GM21576 (cell line): Measurements from ENCODE around the gene ASXL1.
"Not testable (repeated sequence)": the region's sequence is repeated elsewhere in the genome, so short reads cannot be mapped to it uniquely, and the experiment has no call there.

Source experiments
- ATAC-seq: cut with Tn5 transposase; IDR thresholded peaks from one replicate; pipeline ENCODE4 v1.9.1; 2021; ENCODE audit warnings: mild to moderate bottlenecking, moderate library complexity; ENCODE audit not compliant: unreplicated experiment

The ASXL1 gene

DNA sequence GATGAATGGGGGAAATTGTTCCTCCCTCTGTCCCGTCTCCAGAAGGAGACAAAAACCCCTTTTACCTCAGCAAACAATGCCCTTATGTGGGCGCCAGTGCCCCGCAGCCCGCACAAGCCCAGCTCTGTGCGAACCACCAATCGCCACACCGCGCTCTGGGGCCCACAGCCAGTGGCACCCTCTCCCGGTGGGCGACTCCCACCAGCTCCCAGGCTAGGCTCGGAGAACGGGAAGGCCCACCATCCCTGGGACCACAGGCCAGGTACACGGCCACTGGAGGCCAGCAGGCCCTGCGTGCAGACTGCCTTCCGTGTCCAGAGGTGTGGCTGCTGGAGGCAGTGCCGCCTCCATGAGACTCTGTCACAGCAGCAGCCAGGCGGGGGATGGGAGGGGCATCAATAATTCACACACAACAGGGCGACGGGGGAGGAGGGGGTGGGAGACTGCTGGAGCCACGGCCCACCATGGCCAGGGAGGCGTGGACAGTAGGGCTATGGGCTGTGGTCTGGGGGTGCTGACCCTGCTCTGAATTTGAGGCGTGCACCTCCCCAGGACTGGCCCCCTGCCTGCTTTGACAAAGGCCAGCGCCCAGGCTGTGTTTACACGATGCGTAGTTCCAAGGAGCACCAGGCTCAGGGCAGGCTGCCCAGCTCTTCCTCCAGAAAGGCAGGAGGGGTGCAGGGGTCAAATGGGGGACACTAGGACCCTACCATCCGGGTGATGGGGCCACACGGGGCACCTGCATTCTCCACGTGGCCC is 105.7 kb downstream of the ASXL1 start:
- no peak for ATAC-seq

DNA sequence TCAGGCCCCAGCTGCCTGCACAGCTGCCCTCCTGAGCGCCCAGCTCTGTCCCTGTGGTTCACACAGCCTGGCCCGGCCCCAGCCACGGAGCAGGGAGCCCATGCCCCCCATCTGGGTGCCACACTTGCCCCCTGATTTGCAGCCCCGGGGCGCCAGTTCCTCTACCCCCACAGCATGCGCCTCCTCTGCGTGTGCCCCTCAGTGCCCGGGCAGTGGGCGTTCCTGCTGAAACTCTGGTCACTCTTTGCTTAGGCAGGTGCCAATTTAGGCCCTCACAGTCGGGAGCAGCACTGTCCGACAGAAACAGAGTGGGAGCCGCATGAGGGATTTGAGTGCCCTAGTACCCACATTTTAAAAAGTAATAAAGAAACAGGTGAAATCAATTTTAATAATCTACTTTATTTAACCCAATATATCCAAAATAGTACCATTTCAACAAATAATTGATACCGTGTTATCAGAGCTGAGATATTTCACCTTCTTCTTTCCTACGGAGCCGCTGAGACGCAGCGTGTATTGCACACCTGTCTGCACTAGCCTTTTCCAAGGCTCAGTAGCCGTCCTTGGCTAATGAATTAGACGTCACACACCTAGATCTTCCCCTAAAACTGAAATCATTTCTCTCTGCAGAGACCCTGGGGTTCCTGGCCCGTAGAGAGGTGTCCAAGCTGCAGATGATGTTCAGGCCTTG is 106.4 kb downstream of the ASXL1 start:
- no peak for ATAC-seq

DNA sequence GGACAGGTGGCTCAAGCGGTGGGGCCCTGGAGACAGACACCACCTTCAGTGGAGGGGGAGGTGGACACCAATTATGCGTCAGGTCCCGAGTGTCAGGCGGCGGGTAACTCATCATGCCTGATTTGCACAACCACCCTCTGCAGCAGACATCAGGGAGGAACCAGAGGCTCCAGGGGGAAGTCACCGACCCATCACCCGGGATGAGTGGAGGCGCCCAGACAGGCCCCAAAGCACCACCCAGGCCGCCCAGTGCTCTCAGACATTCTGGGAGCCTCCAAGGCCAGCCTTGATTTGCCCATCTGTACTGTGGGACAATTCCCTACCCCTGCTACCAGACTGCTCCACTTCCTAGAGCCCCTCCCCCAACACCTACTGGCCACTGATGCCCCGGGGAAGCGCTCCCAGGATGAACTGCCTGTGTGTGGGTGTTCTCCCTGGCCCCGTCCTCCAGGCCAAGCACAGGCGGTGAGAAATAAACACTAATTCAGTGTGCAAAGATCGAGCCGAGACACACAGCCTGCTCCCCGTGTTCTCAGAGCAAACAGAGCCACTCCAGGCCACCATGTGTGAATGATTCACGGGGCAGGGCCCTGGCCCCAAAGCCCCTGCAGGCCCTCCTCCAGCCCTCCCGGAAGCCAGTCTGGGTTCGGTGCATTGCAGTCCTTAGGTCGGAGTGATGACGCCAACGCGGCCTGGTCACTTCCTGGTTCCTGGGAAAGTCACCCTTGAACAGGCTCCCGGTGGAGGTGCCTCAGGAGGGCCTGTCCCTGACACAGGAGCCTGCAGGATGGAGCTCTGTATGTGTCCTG is 107.2 kb downstream of the ASXL1 start:
- ATAC-seq = no peak

DNA sequence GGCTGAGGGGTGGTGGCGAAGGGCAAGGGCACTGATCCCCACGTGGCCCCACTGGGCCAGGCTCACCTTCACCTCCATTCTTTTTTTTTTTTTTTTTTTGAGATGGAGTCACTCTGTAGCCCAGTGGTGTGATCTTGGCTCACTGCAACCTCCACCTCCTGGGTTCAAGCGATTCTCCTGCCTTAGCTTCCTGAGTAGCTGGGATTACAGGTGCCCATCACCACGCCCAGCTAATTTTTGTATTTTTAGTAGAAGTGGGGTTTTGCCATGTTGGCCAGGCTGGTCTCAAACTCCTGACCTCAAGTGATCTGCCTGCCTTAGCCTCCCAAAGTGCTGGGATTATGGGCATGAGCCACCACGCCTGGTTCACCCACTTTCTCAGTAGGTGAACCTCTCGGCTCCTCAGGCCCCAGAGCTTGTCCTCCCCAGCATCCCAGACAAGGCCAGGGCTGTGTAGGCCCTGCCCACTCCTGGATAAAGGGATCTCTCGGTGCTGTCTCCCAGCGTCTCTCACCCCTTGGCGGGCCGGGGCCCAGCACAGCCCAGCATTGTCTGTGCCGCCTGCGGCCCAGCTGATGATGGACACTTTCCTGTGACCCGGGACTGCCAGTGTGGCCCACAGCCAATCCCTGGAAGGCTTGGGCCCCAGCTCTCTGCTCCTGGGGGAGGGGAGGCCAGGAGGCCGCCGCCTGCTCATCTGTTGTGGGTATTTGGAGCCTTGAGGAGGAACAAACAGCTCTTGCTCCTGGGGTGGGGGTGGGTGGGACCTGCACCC is 108.0 kb downstream of the ASXL1 start:
- ATAC-seq = not testable (repeated sequence)

DNA sequence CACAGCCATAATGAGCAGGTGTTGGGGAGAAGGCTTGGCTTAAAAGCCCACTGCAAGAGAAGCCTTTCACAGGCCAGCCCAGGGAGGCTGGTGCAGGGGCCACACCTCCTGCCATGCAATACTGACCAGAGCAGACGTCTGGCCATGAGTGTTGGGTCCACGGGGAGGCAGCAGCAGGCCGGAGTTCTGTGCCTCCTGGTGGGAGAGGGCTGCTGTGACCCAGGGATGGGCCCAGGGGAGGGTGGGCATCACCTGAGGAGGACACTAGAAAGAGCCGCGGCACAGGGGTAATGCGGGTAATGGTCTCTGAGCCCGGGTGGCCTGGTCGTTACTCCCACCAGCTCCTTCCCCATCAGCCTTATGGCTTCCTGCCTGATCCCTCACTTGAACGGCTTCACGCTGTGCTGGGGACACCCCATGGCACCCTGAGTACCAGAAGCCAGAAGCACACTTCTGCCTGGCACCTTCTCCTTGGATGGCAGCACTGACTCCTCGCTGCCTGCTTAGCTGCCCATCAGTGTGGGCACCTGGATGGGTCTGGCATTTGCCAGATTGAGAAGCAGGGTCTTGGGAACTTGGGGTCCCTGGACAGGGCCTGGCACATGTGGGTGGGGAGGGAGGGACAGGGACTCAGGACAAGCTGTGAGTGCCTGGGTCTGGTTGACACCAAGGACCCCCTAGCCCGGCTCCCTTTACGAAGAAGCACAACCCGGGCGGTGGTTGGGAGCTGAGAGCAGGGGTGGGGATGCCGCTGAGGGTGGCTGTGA is 108.8 kb downstream of the ASXL1 start:
- ATAC-seq = no peak

DNA sequence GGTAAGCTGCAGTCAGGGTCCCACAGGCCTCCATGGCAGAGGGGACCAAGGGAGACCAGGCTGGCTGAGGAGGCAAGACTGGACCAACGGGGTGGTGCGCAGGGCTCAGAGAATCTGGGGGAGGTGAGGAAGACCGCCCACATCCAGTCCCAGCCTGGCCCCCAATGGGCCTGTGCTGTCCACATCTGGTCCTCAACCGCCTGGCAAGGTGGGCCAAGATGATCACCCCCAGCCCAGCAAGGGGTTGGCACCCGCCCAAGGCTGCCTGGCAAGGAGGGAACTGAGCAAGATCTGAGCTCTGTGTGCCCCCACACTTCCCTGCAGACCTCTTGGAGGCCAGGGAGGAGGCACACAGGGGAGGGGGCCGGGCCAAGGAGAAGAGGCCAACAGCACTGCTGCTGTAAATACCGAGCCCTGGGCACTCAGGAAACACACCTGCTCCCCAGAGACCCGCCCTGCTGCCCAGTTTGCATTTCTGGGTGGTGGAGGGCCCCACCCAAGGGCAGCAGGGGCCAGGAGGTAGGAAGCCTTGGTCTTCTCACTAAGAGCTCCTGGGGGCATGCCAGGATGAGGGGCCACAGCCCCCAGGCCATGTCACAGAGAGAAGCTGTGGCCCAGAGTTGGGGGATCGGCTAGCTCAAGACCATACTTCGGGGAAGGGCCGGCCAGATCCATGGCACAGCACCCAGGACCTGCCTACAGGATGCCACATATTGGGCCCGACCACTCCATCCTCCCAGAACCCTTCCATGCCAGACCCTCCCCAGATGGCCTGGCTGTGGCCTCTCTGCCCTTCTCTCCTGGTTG is 109.6 kb downstream of the ASXL1 start:
- ATAC-seq = no peak

DNA sequence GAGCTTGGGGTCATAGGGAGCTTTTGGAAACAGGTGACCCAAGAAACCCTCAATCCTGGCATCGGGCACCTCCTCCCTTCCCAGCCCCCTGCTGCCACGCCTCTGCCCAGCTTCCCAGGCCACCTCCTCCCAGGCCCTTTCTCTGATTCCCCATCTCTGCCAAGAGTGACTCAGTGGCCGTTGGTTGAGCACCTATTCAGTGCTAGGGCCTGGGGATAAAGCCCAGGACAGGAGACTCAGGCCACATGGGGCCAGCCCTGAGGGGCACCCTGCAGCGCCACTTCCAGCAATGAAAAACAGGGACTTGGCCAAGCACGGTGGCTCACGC is 110.1 kb downstream of the ASXL1 start:
- ATAC-seq = no peak

DNA sequence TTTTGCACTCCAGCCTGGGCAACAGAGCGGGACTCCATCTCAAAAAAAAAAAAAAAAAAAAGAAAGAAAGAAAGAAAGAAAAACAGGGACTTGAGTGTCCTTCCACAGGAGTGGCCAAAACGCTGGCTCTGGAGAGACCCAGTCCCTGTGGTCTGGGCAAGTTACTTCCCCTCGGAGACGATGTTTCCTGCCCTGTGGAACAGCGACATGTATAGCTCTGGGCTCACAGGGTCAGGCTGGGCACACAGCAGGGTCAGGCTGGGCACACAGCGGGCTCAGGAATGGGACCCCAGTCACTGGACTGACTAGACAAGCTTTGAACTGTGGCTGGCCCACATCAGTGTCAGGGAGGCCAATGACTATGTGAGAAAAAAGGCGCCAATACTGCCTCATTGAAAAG is 110.7 kb downstream of the ASXL1 start:
- no peak for ATAC-seq

DNA sequence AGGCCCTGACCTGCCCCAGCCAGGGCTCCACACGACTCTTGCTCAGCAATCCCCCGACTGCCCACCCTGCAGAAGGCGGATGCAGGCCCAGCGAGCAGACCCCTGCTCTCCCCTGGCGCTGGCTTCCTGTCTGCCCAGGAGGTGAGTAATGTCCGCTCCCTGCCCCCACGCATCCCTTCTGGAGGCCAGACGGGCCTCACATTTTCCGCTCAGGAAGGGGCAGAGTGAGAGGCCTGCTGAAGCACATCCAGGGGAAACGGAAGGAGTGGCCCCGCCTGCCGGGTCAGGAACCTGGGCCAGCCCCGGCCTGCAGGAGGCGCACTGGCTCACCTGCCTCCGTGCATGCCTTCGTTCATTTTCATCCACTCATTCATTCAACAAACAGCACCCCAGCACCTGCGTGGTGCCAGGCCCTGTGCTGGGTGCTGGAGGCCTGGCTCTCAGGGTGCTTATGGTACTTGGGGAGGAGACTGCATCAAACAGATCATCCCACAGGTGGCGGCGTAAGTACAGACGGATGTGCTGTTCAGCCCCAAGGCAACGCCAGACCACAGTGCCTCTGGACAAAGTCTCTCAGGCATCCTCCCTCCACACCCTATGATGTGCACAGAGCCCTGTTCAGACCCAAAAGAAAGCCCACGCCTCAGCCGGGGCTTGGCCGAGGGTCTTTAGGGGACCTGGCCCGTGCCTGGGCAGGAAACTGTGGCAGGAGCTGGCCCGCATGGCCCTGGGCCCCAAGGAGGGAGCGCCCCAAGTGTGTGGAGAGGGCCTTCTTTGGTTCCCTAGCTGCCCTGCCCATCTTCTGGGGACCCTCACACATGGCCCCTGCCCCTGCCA is 112.1 kb downstream of the ASXL1 start:
- ATAC-seq = no peak

DNA sequence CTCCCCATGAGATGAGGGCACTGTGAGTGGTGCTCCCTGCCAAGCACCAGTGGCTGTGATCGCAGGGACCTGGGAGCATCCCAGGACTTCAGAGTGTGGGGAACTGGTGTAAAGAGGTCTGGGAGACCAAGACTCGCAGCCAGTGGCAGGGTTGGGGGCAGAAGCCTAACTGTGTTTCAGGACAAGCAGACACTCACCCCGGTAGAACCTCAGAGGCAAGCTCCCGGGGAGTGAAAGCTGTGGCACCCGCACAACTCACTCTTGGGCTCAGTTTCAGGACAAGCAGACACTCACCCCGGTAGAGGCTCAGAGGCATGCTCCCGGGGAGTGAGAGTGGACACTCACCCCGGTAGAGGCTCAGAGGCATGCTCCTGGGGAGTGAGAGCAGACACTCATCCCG is 112.8 kb downstream of the ASXL1 start:
- ATAC-seq = no peak

DNA sequence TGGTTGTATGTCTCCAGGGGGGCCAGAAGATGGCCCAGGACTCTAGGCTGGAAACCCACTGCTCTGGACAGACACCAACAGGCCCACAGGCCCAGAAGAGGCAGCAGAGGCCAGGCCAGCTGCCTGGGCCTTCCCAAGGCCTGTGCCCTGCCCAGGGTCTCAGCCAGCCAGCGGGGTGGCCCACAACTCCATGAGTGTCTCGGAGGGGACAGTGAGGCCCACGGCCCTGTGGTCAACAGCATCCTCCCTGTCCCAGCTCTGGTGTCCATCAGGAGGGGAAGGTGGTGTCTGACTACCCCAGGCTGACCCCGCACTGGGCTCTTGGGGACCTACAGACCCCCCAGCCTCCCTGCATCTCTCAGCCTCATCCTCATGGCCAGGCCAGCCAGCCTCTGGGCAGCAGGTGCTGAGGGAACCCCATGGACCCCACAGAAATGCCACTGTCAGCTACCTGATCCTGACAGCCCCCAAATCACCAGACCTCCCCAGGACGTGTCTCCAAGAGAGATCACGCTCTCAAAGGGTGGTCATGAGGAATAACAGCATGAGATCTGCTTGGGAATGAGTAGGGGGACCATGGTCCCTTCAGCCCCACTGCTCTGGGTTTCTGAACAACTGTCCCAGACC is 114.6 kb downstream of the ASXL1 start:
- ATAC-seq = no peak

DNA sequence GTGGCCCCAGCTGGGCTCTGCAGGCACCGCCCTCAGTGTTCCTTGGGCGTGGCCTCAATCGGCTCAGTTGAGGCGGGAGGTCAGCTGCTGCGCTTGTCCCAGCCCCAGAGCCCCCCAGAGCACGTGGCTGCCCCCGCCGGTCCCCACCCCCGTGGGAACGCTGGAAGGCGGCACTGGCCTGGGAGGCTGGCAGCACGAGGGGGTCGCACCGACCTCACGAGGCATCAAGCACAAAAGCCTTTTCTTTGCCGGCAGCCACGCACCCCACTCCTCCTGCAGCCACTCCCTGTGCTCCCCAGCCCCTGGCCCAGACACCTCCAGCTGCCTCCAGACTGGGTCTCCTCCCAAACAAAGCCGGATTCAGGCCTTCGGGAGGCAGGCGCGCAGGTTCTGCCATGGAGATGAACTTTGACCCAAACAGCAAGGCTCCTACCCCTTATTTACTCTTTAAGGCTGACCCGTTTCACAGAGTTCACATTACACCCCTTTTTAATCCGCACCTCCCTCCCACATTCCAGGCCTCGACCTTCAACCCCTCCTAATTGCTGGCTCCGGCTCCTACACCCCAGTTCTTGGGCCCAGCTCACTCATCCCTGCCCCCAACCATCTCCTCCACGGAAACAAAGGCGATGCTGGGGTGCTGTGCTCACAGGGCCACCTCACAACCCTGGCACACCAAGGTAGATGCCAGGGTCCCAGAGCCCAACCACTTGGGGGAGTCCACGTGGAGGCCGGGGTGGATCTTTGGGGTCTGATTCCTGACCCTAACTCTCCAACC is 115.3 kb downstream of the ASXL1 start:
- ATAC-seq = no peak

DNA sequence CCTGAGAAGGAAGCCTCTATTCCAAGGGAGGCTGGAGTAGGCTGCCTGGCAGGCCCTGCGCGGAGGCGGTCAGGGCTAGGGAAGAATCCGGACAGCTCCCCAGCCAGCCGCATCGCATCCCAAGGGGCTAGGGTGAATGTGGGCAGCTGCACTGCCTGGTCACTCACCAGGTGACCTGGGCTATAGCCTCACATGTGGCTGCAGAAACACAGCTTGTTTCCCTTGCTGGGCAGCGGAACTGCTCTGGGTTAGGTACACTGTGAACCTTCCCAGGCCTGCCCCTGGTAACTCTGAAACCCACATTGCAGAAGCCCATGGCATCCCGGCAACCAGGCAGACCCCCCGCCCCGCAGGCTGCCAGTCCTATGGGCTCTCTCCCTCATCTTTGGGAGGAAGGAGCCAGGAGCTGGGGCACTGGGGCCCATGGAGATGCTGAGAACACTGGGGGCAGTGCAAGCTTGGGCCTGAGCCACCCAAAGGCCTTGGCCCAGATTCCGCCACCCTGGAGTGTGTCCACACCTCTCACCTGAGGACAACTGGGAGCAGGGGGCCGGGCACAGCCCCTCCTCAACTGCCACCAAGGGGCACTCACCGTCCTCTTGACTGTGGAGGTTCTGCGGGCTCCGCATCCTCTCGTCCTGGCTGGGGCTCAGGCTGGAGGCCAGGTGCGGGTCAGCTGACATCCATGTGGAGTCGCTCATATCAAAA is 116.0 kb downstream of the ASXL1 start:
- no peak for ATAC-seq

DNA sequence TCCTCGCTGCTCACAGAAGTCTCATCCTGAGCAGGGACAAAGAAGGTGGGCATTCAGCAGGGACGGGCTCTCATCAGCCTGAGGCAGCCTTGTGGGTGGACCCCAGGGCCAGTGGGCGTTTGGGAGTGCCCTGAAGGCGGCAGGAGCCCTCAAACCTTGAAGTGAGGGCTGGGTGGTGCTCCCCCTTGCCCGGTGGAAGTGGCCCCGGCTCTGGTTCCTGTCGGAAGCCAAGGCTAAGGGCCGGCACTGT is 116.5 kb downstream of the ASXL1 start:
- ATAC-seq = no peak

DNA sequence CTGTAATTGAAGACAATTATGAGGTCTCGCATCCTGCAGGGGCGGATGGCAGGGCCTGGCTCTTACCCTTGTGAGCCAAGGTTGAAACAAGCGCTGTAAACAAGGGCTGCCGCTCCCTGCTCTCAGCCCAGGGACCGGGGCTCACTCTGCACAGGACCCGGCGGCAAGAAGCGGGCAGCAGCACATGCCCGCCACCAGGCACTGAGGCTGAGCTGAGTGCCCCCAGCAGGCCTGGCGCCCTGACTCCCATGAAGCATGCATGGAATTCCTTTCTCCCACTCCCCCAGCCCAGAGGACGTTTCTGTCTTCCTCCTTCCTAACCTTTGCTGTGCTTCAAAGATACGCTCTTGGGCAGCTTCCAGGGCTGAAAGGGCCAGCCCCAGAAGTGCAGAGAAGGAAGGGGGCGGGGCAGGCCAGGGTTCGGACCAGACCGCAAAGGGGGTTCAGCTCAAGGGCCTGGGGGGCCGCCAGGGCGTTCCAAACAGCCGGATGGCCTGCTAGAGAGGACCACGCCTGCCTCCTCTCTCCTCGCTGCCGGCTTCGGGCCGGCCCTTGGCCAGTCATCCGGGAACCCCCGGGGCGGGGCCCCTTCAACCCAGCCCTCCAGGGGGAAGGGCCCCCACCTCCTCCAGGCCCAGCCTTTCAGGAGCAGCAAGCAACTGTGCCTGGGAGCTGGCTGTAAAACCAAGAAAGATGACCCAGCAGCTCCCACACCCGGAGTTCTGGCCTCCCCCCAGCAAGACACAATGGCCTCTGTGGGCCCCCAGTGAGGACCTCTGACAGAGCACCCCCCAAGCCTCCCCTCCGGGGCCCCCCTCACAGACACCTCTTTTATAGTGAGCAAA is 117.1 kb downstream of the ASXL1 start:
- ATAC-seq = no peak
